HS-27A (cell line): Measurements from ENCODE around the gene CNTNAP2.

ENCODE experiments used
- DNase-seq: peaks from one replicate; pipeline ENCODE4 v3.0.0-alpha.2; 2012; ENCODE audit warnings: low read depth, missing footprints

CNTNAP2 gene

DNA sequence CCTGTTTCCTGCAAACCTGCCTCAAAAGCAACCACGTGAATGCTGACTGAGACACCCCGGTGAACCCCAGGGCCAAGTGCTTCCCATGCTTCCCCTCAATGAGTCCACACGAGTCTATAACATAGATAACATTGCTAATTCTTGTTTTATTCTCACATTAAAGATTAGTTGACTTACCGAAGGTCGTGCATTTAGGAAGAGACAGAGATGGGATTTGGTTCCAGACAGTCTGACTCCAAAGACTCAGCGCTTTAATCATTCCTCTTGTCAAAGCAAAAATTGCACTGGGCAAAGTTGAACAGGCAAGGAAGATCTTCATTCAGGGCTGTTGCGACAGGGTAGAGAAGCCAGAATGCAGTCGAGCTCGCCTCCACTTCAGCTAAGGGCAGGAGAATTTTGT is 2038.4 kb downstream of the CNTNAP2 start:
- no peak for DNase-seq

GRCh38 chr7:148155826-148156225 is 2039.2 kb downstream of the CNTNAP2 start:
- no peak for DNase-seq

DNA sequence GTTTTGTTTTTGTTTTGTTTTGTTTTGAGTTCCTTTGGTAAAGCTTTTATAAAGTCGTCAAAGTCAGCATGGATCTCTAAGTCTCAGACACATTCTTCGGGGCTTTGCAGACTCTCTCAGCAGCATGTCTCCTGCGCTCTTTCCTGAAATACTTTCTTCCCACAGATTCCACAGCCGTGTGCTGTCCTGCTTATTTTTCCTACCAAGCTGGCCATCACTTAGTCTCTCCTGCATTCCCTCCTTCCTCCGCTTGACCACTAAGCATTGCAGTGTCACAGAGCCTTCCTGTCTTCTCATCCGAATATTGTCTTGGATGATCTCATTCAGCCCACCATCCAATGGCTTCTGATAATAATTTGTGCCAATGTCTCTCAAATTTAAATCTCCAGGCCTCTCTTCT is 2039.6 kb downstream of the CNTNAP2 start:
- no peak for DNase-seq

GRCh38 chr7:148159331-148159730 is 2042.7 kb downstream of the CNTNAP2 start:
- DNase-seq: no peak

- DNase-seq: no peak
These were observed 2045.2 kb downstream of the CNTNAP2 start for GRCh38 chr7:148161776-148162175.

GRCh38 chr7:148162808-148163207 is 2046.2 kb downstream of the CNTNAP2 start:
- DNase-seq: no peak

- DNase-seq: no peak
These were observed 2046.6 kb downstream of the CNTNAP2 start for GRCh38 chr7:148163246-148163645.

- no peak for DNase-seq
These were observed 2056.3 kb downstream of the CNTNAP2 start for GRCh38 chr7:148172920-148173319.

- DNase-seq: no peak
These were observed 2056.8 kb downstream of the CNTNAP2 start for GRCh38 chr7:148173369-148173768.

DNA sequence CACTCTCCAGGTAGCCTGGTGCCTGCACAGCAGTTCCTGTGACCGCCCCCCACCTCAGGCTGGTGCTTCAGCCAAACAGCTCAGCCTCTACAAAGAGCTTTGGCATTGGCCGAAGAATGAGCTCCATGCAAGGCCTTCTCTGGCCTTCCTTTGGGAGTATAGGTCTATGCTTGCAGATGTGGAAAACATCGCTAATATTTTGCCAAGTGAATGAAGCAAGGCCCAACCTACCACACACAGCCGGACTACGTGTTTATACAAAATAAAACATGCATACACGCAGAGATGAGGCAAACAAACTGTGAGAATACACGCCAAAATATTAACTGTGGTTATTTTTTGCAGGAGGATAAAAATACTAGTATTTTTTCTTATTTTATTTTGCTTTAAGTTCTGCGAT is 2057.8 kb downstream of the CNTNAP2 start:
- no peak for DNase-seq

GRCh38 chr7:148175512-148175911 is 2058.9 kb downstream of the CNTNAP2 start:
- no peak for DNase-seq

DNA sequence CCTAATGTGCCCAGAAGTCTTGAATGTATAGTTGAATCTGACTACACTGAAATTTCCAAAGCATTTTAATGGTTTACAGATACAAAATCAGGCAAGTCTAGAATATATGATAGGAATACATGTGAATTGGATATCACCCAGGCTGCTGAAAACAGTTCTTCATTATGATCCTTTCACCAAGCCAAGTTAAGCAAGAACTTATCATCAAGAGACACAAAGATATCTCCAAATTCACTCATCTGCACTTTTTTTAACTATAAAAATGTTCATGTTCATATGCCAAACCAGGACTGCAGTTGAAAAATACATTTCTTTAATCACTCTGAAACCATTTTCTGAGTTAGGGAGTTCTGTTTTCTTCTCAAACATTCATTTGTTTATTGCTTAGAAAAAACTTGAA is 2061.4 kb downstream of the CNTNAP2 start:
- no peak for DNase-seq

GRCh38 chr7:148180075-148180474 is 2063.5 kb downstream of the CNTNAP2 start:
- DNase-seq: no peak

GRCh38 chr7:148182264-148182663 is 2065.7 kb downstream of the CNTNAP2 start:
- no peak for DNase-seq

DNA sequence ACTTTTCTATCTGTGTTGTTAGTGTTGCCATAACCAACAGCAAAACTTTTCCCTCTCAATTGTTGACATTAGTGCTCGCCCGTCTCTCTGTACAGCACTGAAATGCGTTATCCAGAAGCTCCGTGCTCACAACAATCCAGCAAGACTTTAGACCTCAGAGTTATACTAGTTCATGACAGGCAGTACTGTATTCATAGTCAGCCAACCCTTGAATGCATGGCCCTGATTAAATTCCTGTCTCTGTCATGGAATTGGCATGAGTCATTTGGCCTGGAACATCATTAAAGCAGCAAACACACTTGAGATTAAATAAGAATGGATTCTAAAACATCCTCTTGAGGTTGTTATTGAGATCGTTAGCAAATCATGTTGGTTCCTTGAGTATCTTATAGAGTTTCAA is 2068.4 kb downstream of the CNTNAP2 start:
- no peak for DNase-seq

DNA sequence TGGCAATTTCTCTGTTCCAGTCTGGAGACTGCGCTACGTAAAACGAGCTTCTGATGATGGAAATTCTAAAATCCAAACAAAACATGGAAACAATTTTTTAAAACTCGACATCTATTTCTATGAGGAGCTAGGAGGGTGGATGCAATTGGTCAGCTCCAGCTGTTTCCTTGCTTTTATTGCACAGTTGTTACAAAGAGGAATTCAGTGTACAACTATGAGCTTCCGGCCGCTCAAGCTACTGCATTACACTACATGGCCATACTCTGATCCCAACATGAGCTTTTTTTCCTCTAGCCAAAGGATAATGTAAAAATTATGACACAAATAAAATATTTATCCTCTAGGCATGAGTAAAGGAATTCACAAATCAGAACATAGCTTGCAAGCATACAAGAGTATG is 2070.9 kb downstream of the CNTNAP2 start:
- DNase-seq: no peak

DNA sequence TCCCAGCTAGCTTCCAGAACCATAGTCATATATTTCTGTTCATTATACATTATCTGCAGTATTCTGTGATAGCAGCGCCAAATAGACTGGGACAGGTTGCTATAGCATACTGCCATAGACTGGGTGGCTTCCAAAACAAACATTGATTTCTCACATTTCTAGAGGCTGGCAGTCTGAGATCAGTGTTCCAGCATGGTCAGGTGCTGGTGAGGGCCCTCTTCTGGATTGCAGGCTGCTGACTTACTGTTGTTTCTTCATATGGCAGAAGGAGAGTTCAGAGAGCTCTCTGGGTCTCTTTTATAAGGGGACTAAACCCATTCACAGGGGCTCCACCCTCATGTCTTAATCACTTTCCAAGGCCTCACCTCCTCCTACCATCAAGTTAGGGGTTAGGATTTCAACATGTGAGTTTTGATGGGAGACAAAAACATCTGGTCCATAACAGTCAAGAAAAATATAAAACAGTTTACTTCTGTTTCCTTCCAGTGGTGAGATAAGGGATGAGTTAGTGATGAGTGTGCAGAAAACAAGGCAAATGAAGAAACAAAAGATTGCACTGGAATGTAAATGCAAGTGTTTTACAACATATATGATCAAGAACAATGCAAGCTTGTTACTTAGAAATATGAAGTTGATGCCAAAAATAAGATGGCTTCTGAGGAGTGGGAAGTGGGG is 2074.9 kb downstream of the CNTNAP2 start:
- no peak for DNase-seq

DNA sequence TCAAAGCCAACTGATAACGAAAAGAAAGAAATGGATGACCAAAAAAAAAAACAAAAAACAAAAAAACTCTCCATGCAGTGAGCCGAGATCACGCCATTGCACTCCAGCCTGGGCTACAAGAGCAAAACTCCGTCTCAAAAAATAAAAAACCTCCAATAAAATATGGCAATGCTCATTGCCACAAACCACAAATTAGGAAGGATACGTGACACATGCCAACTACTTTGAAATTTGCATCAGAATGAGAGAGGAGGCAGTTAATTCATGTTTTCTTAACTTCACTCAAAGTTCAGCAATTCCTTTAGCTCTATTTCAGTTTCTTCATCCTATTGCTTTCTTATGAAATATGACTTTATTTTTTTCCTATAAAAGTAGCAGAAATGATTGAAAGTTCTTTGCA is 2075.9 kb downstream of the CNTNAP2 start:
- no peak for DNase-seq

GRCh38 chr7:148201992-148202391 is 2085.4 kb downstream of the CNTNAP2 start:
- no peak for DNase-seq

- DNase-seq: no peak
These were observed 2088.2 kb downstream of the CNTNAP2 start for GRCh38 chr7:148204639-148205304.

DNA sequence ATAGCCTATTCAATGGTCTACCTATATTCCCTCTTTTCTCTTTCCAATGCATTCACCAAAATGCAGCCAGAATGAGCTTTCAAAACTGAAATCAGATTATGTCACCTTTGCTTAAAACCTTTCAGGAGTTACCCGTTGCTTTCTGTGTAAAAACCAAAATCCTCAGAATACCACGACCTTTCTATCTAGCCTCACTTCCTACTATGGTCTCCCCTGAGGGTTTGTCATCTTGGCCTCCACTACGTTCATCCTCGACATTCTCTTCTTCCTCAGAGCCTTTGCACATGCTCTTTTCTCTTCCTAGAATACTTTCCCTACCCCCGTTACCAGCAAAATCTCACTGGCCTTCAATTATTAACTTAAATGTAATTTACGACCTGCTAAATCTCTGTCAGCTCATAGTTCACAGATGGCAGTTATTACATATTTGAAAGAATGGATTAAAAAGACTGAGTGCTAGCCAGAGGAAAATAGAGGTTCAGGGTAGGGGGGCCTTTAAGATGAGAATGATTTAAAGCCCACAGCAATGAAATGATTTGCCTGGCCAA is 2093.1 kb downstream of the CNTNAP2 start:
- DNase-seq: no peak

DNA sequence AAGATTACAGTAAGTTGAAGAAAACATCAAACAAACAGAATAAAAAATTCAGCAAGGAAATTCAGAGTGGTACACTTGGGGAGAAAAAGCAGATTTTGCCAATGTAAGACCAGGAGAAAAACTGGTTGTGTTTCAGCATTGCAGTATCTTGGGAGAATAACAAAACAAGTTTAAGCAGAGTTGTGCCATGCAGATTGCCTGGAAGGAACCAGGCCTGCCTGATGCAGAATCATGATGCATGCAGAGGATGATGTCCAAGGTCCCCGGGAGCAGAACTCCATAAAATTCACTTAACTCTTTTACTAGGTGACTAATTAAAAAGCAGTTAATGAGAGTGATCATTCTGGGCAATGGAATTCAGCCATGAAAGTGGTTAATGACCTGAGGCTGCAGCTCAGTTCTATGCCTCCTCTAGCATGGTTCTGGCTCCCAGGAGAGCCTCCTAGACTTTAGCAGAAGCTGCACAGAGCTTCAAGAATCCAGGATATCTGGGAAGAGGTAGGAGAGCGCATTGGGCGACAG is 2094.3 kb downstream of the CNTNAP2 start:
- no peak for DNase-seq

GRCh38 chr7:148211740-148212151 is 2095.1 kb downstream of the CNTNAP2 start:
- no peak for DNase-seq
